Fibroblast of lung (primary cell): ENCODE measurements around the gene TKT.

ENCODE experiments used
- CTCF ChIP-seq, 2 donors: IDR thresholded peaks in 1 of 2; conservative IDR thresholded peaks in 1 of 2; 1 replicate in 1 of 2; 2 replicates in 1 of 2; pipeline ENCODE4 v1.5.1; 2011 to 2012; ENCODE audit warnings: low read length in 2 of 2, control low read depth in 1 of 2, inconsistent platforms in 1 of 2, low read depth in 1 of 2, mild to moderate bottlenecking in 1 of 2
- EZH2 ChIP-seq: IDR thresholded peaks from 2 replicates; pipeline ENCODE4 v1.5.1; 2012; ENCODE audit warnings: low read length, control low read depth, mild to moderate bottlenecking; ENCODE audit errors: missing control alignments

GRCh38 chr3:53213276-53213675 lies 42.5 kb downstream of the TKT start:
- no peak for TF ChIP-seq CTCF (conservative IDR thresholded peaks at IDR 0.05 in 1 of 2, IDR thresholded peaks at IDR 0.05 in 1 of 2; ENCODE audit: low read depth in 1 of 2, low read length in 2 of 2)
- TF ChIP-seq EZH2: no peak
